Breast epithelium (tissue), 4 donors: Measurements from ENCODE around the gene SMARCE1. TPM values are rescaled to one million over a fixed set of nuclear protein-coding genes. Genes with fewer than 3 reads are reported as not detected.

Experiments used
- DNase-seq, 2 donors: peaks; one replicate each; pipeline ENCODE4 v3.0.0-alpha.2; 2019; ENCODE audit warnings: low spot score in 2 of 2
- H3K27ac ChIP-seq, 2 donors: fragments of 200-600 bp; sonication (generic) in 1 of 2; one replicate each; pipeline ENCODE4 v1.5.1; 2016 to 2019; ENCODE audit warnings: mild to moderate bottlenecking in 1 of 2
- H3K27me3 ChIP-seq, 2 donors: fragments of 200-600 bp; sonication (generic) in 1 of 2; one replicate each; pipeline versions ENCODE4 v1.5.1 to v1.6.0; 2017 to 2019; ENCODE audit warnings: control low read depth in 1 of 2, mild to moderate bottlenecking in 1 of 2
- H3K36me3 ChIP-seq: fragments of 200-600 bp; one replicate; pipeline ENCODE4 v1.5.1; 2019
- H3K4me1 ChIP-seq, 2 donors: fragments of 200-600 bp; sonication (generic); one replicate each; pipeline ENCODE4 v1.5.1; 2016 to 2019; ENCODE audit warnings: control low read depth in 1 of 2
- H3K4me3 ChIP-seq, 3 donors: fragments of 200-600 bp; sonication (generic); 1 replicate in 2 of 3; 2 replicates in 1 of 3; pipeline ENCODE4 v1.5.1; 2016 to 2019; ENCODE audit warnings: mild to moderate bottlenecking in 3 of 3, moderate library complexity in 2 of 3
- H3K9me3 ChIP-seq, 2 donors: fragments of 200-600 bp; sonication (generic) in 1 of 2; one replicate each; pipeline ENCODE4 v1.5.1; 2016 to 2019; ENCODE audit warnings: control low read depth in 1 of 2
- POLR2A ChIP-seq: fragments of 450-650 bp; IDR thresholded peaks from one replicate; pipeline ENCODE4 v1.6.1; 2016; ENCODE audit warnings: antibody characterized with exemption, mild to moderate bottlenecking, moderate library complexity
- POLR2AphosphoS5 ChIP-seq, 3 donors: sonication (generic); formaldehyde crosslinking; IDR thresholded peaks; one replicate each; pipeline ENCODE4 v1.6.1; 2017; ENCODE audit warnings: antibody characterized with exemption in 3 of 3
- intact Hi-C: fragments of 100-400 bp; cut with DNase I; formaldehyde crosslinking; loops from one replicate; pipeline ENCODE4 v1.15.1; 2023; ENCODE audit warnings: low total_unique reads
- total RNA-seq, 3 donors: library from RNA; depleted of rRNA; stranded (reverse); fragments of >200 nt; gene quantifications; one replicate each; pipeline ENCODE4 v1.1.0, GENCODE V29; 2016
- TF ChIP-seq, protein P1 (sequence below), 3 donors: fragments of 450-650 bp; IDR thresholded peaks; one replicate each; pipeline ENCODE4 v1.5.1; 2016 to 2017; ENCODE audit warnings: antibody characterized with exemption in 3 of 3, mild to moderate bottlenecking in 3 of 3, moderate library complexity in 3 of 3

SMARCE1 gene
- total RNA-seq, 3 donors from 2014 or later: 91.4 to 122 (median 98.4) TPM

- Histone ChIP-seq H3K9me3 (no peaks in the 10 kb centered on the region), H3K27ac (no peak overlapping the region), H3K4me3 (no peak overlapping the region), H3K4me1 (no peaks in the 10 kb centered on the region), H3K36me3 (no peaks in the 10 kb centered on the region), H3K27me3 (no peaks in the 10 kb centered on the region)
- no peak for DNase-seq
- no peak for TF ChIP-seq POLR2AphosphoS5 (IDR thresholded peaks at IDR 0.05)
- TF ChIP-seq POLR2A: no peak
- TF ChIP-seq, protein P1, sequence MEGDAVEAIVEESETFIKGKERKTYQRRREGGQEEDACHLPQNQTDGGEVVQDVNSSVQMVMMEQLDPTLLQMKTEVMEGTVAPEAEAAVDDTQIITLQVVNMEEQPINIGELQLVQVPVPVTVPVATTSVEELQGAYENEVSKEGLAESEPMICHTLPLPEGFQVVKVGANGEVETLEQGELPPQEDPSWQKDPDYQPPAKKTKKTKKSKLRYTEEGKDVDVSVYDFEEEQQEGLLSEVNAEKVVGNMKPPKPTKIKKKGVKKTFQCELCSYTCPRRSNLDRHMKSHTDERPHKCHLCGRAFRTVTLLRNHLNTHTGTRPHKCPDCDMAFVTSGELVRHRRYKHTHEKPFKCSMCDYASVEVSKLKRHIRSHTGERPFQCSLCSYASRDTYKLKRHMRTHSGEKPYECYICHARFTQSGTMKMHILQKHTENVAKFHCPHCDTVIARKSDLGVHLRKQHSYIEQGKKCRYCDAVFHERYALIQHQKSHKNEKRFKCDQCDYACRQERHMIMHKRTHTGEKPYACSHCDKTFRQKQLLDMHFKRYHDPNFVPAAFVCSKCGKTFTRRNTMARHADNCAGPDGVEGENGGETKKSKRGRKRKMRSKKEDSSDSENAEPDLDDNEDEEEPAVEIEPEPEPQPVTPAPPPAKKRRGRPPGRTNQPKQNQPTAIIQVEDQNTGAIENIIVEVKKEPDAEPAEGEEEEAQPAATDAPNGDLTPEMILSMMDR (IDR thresholded peaks at IDR 0.05): no peak
- intact Hi-C loops: loop anchor here (5.0 kb wide), 1 partner anchor 1262 kb away; no protein-coding TSS in a partner anchor
These were observed 17.8 kb downstream of the SMARCE1 start for GRCh38 chr17:40629842-40630241.

DNA sequence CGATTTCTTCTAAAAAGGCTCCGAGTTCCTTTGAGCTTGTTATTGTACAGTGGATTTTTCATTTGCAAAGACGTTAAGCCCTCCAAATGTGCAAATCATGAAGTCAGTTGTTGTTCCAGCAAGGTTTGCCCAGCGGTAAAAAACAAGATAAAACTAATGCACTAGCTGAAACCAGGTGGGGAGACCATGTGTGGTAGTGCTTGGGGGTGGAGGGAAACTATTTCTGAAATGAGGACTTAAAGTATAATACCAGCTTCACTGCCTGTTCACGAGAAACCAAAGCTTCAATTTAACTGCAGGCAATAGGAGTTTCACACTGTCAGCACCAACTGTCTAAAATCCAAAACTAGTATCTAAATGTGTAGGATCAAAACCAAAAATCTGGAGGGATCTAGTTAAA lies 22.3 kb downstream of the SMARCE1 start:
- Histone ChIP-seq H3K4me3 (no peak overlapping the region), H3K27me3 (no peaks in the 10 kb centered on the region), H3K36me3 (no peaks in the 10 kb centered on the region), H3K9me3 (no peaks in the 10 kb centered on the region), H3K27ac (no peak overlapping the region), H3K4me1 (no peaks in the 10 kb centered on the region)
- no peak for DNase-seq
- intact Hi-C loops: no loop called here
- TF ChIP-seq, protein P1 (IDR thresholded peaks at IDR 0.05): no peak
- TF ChIP-seq POLR2A: no peak
- TF ChIP-seq POLR2AphosphoS5 (IDR thresholded peaks at IDR 0.05): no peak

DNA sequence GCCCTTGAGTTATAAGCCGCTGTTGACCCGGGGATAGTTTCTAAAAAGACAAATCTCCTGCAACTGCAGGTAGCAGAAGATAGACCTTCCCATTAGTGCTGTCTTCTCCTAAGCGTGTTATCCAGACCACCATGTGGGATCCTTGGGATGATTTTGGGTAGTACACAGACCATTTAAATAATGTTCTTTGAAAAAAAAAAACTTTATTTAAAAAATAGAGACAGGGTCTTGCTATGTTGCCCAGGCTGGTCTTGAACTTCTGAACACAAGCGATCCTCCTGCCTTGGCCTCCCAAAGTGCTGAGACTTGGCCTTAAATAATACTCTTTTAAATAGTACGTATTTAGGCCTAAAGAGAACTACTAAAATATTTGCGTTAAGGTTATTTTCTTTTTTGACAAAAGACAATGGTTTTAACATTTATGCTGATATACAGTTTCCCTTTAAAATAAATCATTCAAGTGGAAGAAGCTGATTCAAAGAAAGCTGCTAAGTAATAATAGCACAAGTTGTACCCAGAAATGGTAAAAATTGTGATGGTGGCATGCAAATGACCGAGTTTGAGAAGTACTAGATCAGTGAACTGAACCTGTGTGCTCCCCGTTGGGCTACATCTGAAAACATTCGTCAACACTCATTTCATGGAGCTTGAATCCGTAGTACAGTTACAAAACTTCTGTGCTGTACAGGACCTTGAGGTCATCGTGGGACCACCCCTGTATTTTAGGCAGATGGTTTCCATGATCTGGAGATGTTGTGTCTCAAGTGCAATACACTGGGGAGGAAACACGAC lies 24.0 kb downstream of the SMARCE1 start:
- TF ChIP-seq POLR2AphosphoS5 (IDR thresholded peaks at IDR 0.05) (no peak), POLR2A (no peak)
- TF ChIP-seq, protein P1 (IDR thresholded peaks at IDR 0.05): no peak
- H3K27me3 ChIP-seq: no peaks in the 10 kb centered on the region
- H3K4me1 ChIP-seq: no peaks in the 10 kb centered on the region
- no peaks in the 10 kb centered on the region for H3K36me3 ChIP-seq
- H3K4me3 ChIP-seq: no peak overlapping the region
- intact Hi-C loops: no loop called here
- DNase-seq: no peak
- no peaks in the 10 kb centered on the region for H3K9me3 ChIP-seq
- H3K27ac ChIP-seq: no peak overlapping the region

- H3K9me3 ChIP-seq: no peaks in the 10 kb centered on the region
- H3K4me1 ChIP-seq: no peaks in the 10 kb centered on the region
- DNase-seq: no peak
- TF ChIP-seq, protein P1 (IDR thresholded peaks at IDR 0.05): no peak
- TF ChIP-seq POLR2A: no peak
- TF ChIP-seq POLR2AphosphoS5 (IDR thresholded peaks at IDR 0.05): no peak
- no peak overlapping the region for H3K4me3 ChIP-seq
- no peak overlapping the region for H3K27ac ChIP-seq
- H3K36me3 ChIP-seq: no peaks in the 10 kb centered on the region
- no peaks in the 10 kb centered on the region for H3K27me3 ChIP-seq
- intact Hi-C loops: no loop called here
These were observed 25.1 kb downstream of the SMARCE1 start for GRCh38 chr17:40622509-40622928.

GRCh38 chr17:40621578-40621977 lies 26.0 kb downstream of the SMARCE1 start:
- no peaks in the 10 kb centered on the region for H3K4me1 ChIP-seq
- TF ChIP-seq POLR2A (no peak), POLR2AphosphoS5 (IDR thresholded peaks at IDR 0.05) (no peak)
- TF ChIP-seq, protein P1 (IDR thresholded peaks at IDR 0.05): no peak
- no peaks in the 10 kb centered on the region for H3K9me3 ChIP-seq
- no peak overlapping the region for H3K4me3 ChIP-seq
- DNase-seq: no peak
- no peaks in the 10 kb centered on the region for H3K36me3 ChIP-seq
- no peak overlapping the region for H3K27ac ChIP-seq
- intact Hi-C loops: no loop called here
- no peaks in the 10 kb centered on the region for H3K27me3 ChIP-seq
